ENCODE measurements around the gene ALPL.

Gene ALPL

GRCh38 chr1:21608798-21609197, 99.6 kb downstream of the ALPL start:
- CTCF ChIA-PET = interaction anchor here (0.7 to 1.2 kb wide), 2 partner anchors 34 to 238 kb away, joined by 3 read pairs; no protein-coding TSS in a partner anchor
- H3K4me3 ChIP-seq (ENCODE audit: low read depth, low read length) = no peak overlapping the region
- POLR2A ChIA-PET = no interaction called here
- no peak for TF ChIP-seq CTCF (IDR thresholded peaks at IDR 0.05; ENCODE audit: insufficient read depth, low read length, missing control alignments)
- DNase-seq (ENCODE audit: low read depth, low spot score) = no peak

DNA sequence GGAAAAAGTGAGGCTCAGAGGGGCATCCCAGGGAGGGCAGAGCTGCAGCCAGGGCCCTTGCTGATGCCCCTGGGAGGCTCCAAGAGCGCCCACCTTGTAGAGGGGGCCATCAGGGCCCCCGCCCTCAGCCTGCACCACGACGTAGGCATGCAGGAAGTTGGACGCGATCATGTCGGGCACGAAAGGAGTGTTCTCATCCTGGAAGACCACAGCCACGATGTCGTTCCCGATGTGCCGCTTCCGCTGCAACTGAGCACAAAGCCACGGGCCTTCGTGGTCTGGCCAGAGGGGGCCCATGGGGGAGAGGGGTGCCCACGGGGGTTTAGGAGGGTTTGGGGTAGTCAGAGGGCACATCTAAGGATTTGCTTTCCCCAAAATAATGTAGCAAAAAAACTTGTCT, 100.8 kb downstream of the ALPL start:
- DNase-seq (ENCODE audit: low read depth, low spot score) = no peak
- ChIA-PET POLR2A (no interaction called here), CTCF (interaction anchor here (1.3 kb wide), 2 partner anchors 14 to 23 kb away, joined by 4 to 7 read pairs; no protein-coding TSS in a partner anchor)
- no peak overlapping the region for H3K4me3 ChIP-seq (ENCODE audit: low read depth, low read length)
- no peak for TF ChIP-seq CTCF (IDR thresholded peaks at IDR 0.05; ENCODE audit: insufficient read depth, low read length, missing control alignments)

DNA sequence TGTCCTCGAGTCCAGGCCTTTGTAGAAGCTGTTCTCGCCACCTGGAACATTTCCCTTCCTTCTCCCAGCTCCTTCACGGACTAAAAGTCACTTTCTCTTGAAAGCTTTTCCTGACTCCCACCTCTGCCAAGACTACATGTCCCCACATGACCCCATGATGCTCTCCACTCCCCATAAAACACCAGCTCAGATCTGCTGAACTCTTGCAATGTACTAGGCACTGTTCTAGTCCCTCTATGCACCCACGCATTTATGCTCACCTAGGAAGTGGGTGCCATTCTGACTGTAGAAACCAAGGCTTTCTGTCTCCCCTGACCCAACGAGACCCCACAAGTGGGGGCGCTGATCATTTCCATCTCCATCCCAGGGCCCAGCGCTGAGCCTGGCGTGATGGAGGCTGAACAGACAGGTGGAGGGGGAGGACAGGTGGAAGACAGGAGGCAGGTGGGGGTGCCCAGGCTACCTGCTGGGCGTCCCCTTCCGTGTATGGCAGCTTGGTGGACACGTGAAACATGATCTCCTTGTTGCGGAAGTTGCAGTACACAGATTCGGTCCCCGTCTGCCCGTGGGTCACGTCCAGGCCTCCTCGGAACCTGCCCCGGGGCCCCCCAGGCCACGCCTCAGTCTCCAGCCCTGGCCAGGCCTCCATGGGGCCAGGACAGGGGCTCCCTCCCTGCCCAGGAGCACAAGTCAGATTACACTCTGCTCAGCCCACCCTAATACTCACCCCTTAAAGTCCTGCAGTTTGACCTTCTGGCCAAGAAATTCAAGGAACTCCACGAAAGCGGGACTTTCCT, 102.0 kb downstream of the ALPL start:
- POLR2A ChIA-PET = no interaction called here

DNA sequence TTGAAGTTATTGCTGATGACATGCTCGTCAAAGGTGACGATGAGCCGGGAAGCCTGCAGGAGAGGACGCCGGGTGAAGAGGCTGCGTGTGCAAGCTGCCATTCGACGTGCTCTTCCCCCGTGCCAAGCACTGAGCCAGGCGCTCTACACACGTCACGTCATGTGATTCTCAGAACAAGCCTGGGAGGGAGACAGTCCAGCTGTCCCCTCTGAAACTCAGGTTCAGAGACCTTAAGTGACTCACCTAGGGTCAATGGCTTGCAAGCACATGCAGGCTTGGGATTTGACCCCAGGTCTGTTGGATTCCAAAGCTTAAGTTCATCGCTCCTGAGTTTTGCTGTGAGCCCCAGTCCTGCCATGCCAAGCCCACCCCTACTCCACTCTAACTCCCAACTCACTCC, 102.8 kb downstream of the ALPL start:
- CTCF ChIA-PET = interaction anchor here (1.0 kb wide), 1 partner anchor 16 kb away, joined by 4 read pairs; no protein-coding TSS in a partner anchor
- H3K4me3 ChIP-seq (ENCODE audit: low read depth, low read length) = no peak overlapping the region
- POLR2A ChIA-PET = no interaction called here
- no peak for DNase-seq (ENCODE audit: low read depth, low spot score)
- TF ChIP-seq CTCF (IDR thresholded peaks at IDR 0.05; ENCODE audit: insufficient read depth, low read length, missing control alignments) = no peak

More for the DNA sequence above, 102.0 kb downstream of the ALPL start:
- no peak overlapping the region for H3K4me3 ChIP-seq (ENCODE audit: low read depth, low read length)
- DNase-seq (ENCODE audit: low read depth, low spot score) = no peak
- no peak for TF ChIP-seq CTCF (IDR thresholded peaks at IDR 0.05; ENCODE audit: insufficient read depth, low read length, missing control alignments)
- CTCF ChIA-PET = interaction anchor here (0.6 to 1.3 kb wide), 4 partner anchors 15 to 393 kb away, joined by 3 to 7 read pairs (median 4); no protein-coding TSS in a partner anchor

DNA sequence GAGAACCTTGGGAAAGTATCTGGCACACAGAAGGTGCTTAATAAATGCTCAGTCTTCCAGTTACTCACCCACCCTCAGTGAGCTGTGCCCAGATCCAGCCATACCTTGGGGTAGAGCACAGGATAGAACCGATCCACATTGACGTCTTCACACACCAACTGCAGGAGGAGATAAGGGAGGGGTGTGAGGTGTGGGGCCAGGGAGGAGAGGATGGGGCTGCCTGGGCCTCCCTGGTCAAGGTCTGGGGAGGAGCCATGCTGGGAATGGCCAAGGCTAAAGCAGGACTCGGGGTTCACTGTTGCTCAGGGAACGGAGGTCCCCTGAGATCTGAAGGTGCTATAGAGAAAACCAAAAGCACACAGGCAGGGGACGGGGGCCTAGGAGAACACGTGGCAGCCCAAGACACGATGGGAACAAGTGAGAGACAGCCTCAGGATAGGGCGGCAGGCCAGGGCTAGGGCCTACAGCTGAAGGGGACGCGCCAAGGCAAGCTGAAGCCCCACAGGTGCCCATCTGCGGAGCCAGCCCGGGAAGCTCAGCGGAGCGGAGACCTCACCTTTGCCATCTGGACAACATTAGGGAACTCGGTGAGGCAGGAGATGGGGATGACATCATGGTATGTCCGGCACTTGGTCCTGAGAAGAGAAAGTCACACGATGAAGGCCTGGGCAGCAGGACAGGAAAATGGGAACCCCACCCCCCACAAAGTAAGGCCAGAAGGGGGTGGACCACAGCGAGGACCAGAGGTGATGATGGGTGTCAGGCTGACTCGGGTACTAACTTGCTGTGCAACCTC, 104.0 kb downstream of the ALPL start:
- POLR2A ChIA-PET = no interaction called here
- TF ChIP-seq CTCF (IDR thresholded peaks at IDR 0.05; ENCODE audit: insufficient read depth, low read length, missing control alignments) = no peak
- no peak for DNase-seq (ENCODE audit: low read depth, low spot score)
- CTCF ChIA-PET = no interaction called here
- no peak overlapping the region for H3K4me3 ChIP-seq (ENCODE audit: low read depth, low read length)
